GOT3 (cell line): ENCODE data around the gene L2HGDH.

ENCODE experiments used
- DNase-seq: peaks from one replicate; lab custom pipeline; 2025; ENCODE audit warnings: mixed read lengths; lab: John Stamatoyannopoulos, UW

The L2HGDH gene

GRCh38 chr14:50229681-50230080, 82.3 kb downstream of the L2HGDH start:
- DNase-seq = no peak

- DNase-seq = no peak
These were observed 83.7 kb downstream of the L2HGDH start for GRCh38 chr14:50228313-50228712.

- DNase-seq = no peak
These were observed 86.1 kb downstream of the L2HGDH start for GRCh38 chr14:50225974-50226297.

DNA sequence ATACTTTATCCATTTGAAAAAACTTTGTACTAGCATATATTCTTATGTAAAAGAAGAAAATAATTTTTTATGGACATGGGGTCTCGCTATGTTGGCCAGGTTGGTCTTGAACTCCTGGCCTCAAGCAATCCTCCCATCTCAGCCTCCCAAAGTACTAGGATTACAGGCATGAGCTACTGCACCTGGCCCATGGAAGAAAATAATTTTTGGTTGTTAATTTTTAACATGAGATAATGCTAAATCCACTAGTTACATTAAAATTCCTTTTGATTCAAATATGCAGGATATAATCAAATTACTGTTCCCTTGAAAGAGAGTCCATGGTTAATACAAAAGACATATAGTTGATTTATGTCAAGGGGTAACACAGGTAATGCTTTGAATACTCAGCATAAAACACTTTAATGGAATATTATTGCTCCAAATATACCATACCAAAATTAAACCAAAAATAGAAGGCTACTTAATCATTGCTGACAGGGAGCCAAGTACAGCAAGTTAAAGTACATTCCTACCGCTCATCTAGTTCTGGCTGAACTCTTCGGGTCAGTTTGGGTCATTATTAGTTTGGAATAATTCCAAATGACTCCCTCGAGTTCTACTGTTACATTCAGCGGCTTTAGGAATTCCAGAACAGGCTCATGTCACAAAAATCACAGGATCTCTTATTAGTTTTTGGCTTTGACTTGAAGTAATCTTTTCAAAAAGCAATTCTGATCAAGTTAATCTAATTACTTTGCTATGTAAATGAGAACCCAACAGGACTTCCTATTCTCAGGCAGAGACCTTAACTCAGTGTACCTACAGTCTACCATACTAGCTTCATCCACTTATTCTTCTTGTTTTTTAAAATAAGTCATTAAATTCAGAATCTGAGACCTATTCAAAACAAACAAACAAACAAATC, 86.7 kb downstream of the L2HGDH start:
- no peak for DNase-seq

GRCh38 chr14:50222055-50222613, 89.9 kb downstream of the L2HGDH start:
- no peak for DNase-seq

DNA sequence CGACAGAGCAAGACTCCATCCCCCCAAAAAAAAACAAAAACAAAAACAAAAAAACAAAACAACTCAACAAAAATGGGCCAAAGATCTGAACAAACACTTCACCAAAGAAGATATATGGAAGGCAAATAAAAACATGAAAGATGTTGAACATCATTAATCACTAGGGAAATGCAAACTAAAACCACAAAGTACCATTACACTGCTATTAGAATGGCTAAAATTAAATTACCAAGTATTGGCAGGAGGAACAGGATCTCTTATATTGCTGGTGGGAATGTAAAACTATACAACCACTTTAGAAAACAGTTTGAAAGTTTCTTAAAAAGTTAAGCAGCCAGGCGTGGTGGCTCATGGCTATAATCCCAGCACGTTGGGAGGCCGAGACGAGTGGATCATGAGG, 93.5 kb downstream of the L2HGDH start:
- no peak for DNase-seq

- DNase-seq = no peak
These were observed 96.6 kb downstream of the L2HGDH start for GRCh38 chr14:50215416-50215815.

- no peak for DNase-seq
These were observed 98.2 kb downstream of the L2HGDH start for GRCh38 chr14:50213795-50214194.

DNA sequence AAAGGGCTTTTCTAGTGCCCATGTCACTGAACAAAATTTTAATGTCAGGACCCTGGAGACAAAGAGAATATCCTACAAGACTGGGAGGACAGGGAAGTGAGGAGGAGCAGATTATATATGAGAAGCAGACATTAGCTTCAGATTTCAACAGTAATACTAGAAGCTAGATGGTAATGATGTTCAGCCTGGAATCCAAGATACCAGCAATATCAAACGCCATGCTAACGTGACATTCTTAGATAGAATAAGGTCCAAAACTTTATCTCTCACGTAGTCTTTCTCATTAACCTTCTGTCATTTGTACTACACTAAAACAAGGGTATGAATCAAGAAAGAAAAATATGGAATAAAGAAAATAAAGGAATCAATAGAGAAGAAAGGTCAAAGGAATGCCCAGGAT, 99.3 kb downstream of the L2HGDH start:
- DNase-seq = no peak

- DNase-seq = no peak
These were observed 102.0 kb downstream of the L2HGDH start for GRCh38 chr14:50210074-50210473.

GRCh38 chr14:50198499-50198898, 113.5 kb downstream of the L2HGDH start:
- DNase-seq = no peak

- DNase-seq = no peak
These were observed 120.5 kb downstream of the L2HGDH start for GRCh38 chr14:50191499-50191898.
